H9 (cell line): Measurements from ENCODE around the gene GBP4. TPM values are rescaled to one million over a fixed set of nuclear protein-coding genes. Genes with fewer than 3 reads are reported as not detected.

Experiments
- DNase-seq: peaks from one replicate; pipeline ENCODE4 v3.0.0-alpha.2; 2017
- H2AFZ ChIP-seq: one replicate; pipeline ENCODE4 v1.6.1; 2013; ENCODE audit warnings: mild to moderate bottlenecking, low read length, control low read depth, moderate library complexity
- H2AK5ac ChIP-seq: 2 replicates; pipeline ENCODE4 v1.6.1; 2013; ENCODE audit warnings: low read length, control low read depth, mixed read lengths; ENCODE audit not compliant: insufficient read length
- H2BK120ac ChIP-seq: one replicate; pipeline ENCODE4 v1.6.1; 2013; ENCODE audit warnings: low read depth, mild to moderate bottlenecking, low read length, control low read depth, inconsistent platforms; ENCODE audit not compliant: poor library complexity, severe bottlenecking
- H2BK12ac ChIP-seq: 2 replicates; pipeline ENCODE4 v1.6.1; 2013; ENCODE audit warnings: low read length, control low read depth, mixed read lengths, low read depth; ENCODE audit not compliant: insufficient read length
- H2BK15ac ChIP-seq: 2 replicates; pipeline ENCODE4 v1.6.1; 2013; ENCODE audit warnings: low read depth, low read length, control low read depth
- H2BK20ac ChIP-seq: one replicate; pipeline ENCODE4 v1.6.1; 2013; ENCODE audit warnings: low read depth, mild to moderate bottlenecking, low read length, control low read depth, inconsistent platforms; ENCODE audit not compliant: poor library complexity, severe bottlenecking
- H2BK5ac ChIP-seq: 2 replicates; pipeline ENCODE4 v1.6.1; 2013; ENCODE audit warnings: low read length, control low read depth, mixed read lengths; ENCODE audit not compliant: insufficient read length
- H3K14ac ChIP-seq: 2 replicates; pipeline ENCODE4 v1.6.1; 2013; ENCODE audit warnings: low read length, control low read depth; ENCODE audit not compliant: insufficient read depth
- H3K18ac ChIP-seq: 2 replicates; pipeline ENCODE4 v1.6.1; 2013; ENCODE audit warnings: low read depth, mild to moderate bottlenecking, mixed read lengths, low read length, control low read depth; ENCODE audit not compliant: insufficient read length
- H3K23ac ChIP-seq: 2 replicates; pipeline ENCODE4 v1.6.1; 2013; ENCODE audit warnings: low read length, control low read depth, mixed read lengths, low read depth; ENCODE audit not compliant: insufficient read length
- H3K23me2 ChIP-seq: 2 replicates; pipeline ENCODE4 v1.6.1; 2013; ENCODE audit warnings: low read depth, mild to moderate bottlenecking, mixed read lengths, low read length, control low read depth; ENCODE audit not compliant: insufficient read length, poor library complexity, severe bottlenecking
- H3K27ac ChIP-seq: 2 replicates; pipeline ENCODE4 v1.5.1; 2013; ENCODE audit warnings: low read length, control low read depth, mixed read lengths, low read depth; ENCODE audit not compliant: insufficient read length
- H3K27me3 ChIP-seq: 2 replicates; pipeline ENCODE4 v1.6.1; 2013; ENCODE audit warnings: low read length, control low read depth, inconsistent platforms; ENCODE audit not compliant: insufficient read depth
- H3K4ac ChIP-seq: 2 replicates; pipeline ENCODE4 v1.6.1; 2013; ENCODE audit warnings: low read depth, mild to moderate bottlenecking, control low read depth, inconsistent platforms, low read length, moderate library complexity
- H3K4me1 ChIP-seq: 2 replicates; pipeline ENCODE4 v1.6.1; 2013; ENCODE audit warnings: low read length, control low read depth, inconsistent platforms; ENCODE audit not compliant: insufficient read depth
- H3K4me2 ChIP-seq: 2 replicates; pipeline ENCODE4 v1.6.1; 2013; ENCODE audit warnings: low read length, control low read depth, mixed read lengths; ENCODE audit not compliant: insufficient read length, insufficient read depth
- H3K56ac ChIP-seq: 2 replicates; pipeline ENCODE4 v1.6.1; 2013; ENCODE audit warnings: low read depth, mild to moderate bottlenecking, mixed read lengths, low read length, control low read depth; ENCODE audit not compliant: insufficient read length
- H3K79me1 ChIP-seq: 2 replicates; pipeline ENCODE4 v1.6.1; 2013; ENCODE audit warnings: low read depth, mild to moderate bottlenecking, moderate library complexity, low read length, control low read depth, inconsistent platforms; ENCODE audit not compliant: insufficient read depth, poor library complexity, severe bottlenecking
- H3K79me2 ChIP-seq: 2 replicates; pipeline ENCODE4 v1.6.1; 2013; ENCODE audit warnings: low read length, control low read depth, inconsistent platforms; ENCODE audit not compliant: insufficient read depth
- H3K9ac ChIP-seq: 2 replicates; pipeline ENCODE4 v1.6.1; 2013; ENCODE audit warnings: low read length, control low read depth, mixed read lengths; ENCODE audit not compliant: insufficient read length; ENCODE audit errors: extremely low read depth
- H3K9me3 ChIP-seq: one replicate; pipeline ENCODE4 v1.6.1; 2013; ENCODE audit warnings: low read depth, low read length, inconsistent platforms; ENCODE audit not compliant: control insufficient read depth
- H3T11ph ChIP-seq: one replicate; pipeline ENCODE4 v1.6.1; 2013; ENCODE audit warnings: mild to moderate bottlenecking, low read length, control low read depth, inconsistent platforms
- H4K20me1 ChIP-seq: one replicate; pipeline ENCODE4 v1.6.1; 2013; ENCODE audit not compliant: control insufficient read depth, insufficient read length, insufficient read depth
- H4K5ac ChIP-seq: 2 replicates; pipeline ENCODE4 v1.6.1; 2013; ENCODE audit warnings: low read depth, mild to moderate bottlenecking, mixed read lengths, low read length, control low read depth; ENCODE audit not compliant: insufficient read length
- H4K8ac ChIP-seq: replicated peaks from 2 replicates; pipeline ENCODE4 v1.6.1; 2013; ENCODE audit warnings: low read length, control low read depth, mixed read lengths, low read depth; ENCODE audit not compliant: insufficient read length
- H4K91ac ChIP-seq: 2 replicates; pipeline ENCODE4 v1.6.1; 2013; ENCODE audit warnings: low read depth, mild to moderate bottlenecking, moderate library complexity, mixed read lengths, low read length, control low read depth; ENCODE audit not compliant: insufficient read length
- H3K27ac Mint-ChIP-seq, 3 experiments: 2 replicates in 2 of 3; 3 replicates in 1 of 3; pipeline ENCODE4 v1.8.0; 2020 to 2021; ENCODE audit warnings: mixed read lengths in 3 of 3, mild to moderate bottlenecking in 1 of 3, moderate library complexity in 1 of 3
- H3K27me3 Mint-ChIP-seq: 2 replicates; pipeline ENCODE4 v1.8.0; 2021; ENCODE audit warnings: low read depth, mild to moderate bottlenecking, moderate library complexity, mixed read lengths
- H3K36me3 Mint-ChIP-seq, 3 experiments: 2 replicates in 2 of 3; 3 replicates in 1 of 3; pipeline ENCODE4 v1.8.0; 2020 to 2021; ENCODE audit warnings: low read depth in 3 of 3, mixed read lengths in 3 of 3; ENCODE audit not compliant: insufficient read depth in 1 of 3
- H3K4me1 Mint-ChIP-seq, 2 experiments: 2 replicates each; pipeline ENCODE4 v1.8.0; 2020; ENCODE audit warnings: mixed read lengths in 2 of 2
- H3K4me3 Mint-ChIP-seq, 2 experiments: 2 replicates in 1 of 2; 3 replicates in 1 of 2; pipeline ENCODE4 v1.8.0; 2020 to 2021; ENCODE audit warnings: mild to moderate bottlenecking in 2 of 2, mixed read lengths in 2 of 2, moderate library complexity in 1 of 2
- H3K9me3 Mint-ChIP-seq, 2 experiments: 2 replicates in 1 of 2; 3 replicates in 1 of 2; pipeline ENCODE4 v1.8.0; 2020; ENCODE audit warnings: mild to moderate bottlenecking in 2 of 2, mixed read lengths in 2 of 2, moderate library complexity in 1 of 2
- CTCF ChIP-seq: fragments of 200-600 bp; sonication (generic); conservative IDR thresholded peaks from 3 replicates; pipeline ENCODE4 v1.8.0; 2021; ENCODE audit warnings: antibody characterized with exemption, mild to moderate bottlenecking
- WGBS: extraction: QIAGEN DNeasy Blood & Tissue Kit; methylation state at CpG from one replicate; pipeline ENCODE4 v1.1.7; 2013; ENCODE audit warnings: missing lambda C conversion rate, low lambda C conversion rate, mixed read lengths; ENCODE audit not compliant: insufficient read length; ENCODE audit errors: extremely low coverage; 5-methylcytosine and 5-hydroxymethylcytosine counted together
- total RNA-seq: library from RNA; stranded (reverse); gene quantifications from 2 replicates; pipeline ENCODE4 v1.2.1, GENCODE V29; 2021

GBP4 gene
- total RNA-seq, 1 experiment from 2014 or later, result not detected

GRCh38 chr1:89200663-89201062, 1.9 kb upstream of the GBP4 start:
- H3K4me3 Mint-ChIP-seq, result no peak overlapping the region
- Histone ChIP-seq H2BK120ac (no peak overlapping the region), H3K79me1 (no peaks in the 10 kb centered on the region), H3T11ph (no peak overlapping the region), H3K4me1 (no peaks in the 10 kb centered on the region), H3K27ac (no peak overlapping the region), H3K23me2 (no peaks in the 10 kb centered on the region), H3K9ac (no peak overlapping the region), H2BK5ac (no peak overlapping the region), H3K27me3 (no peaks in the 10 kb centered on the region), H2BK20ac (no peak overlapping the region), H3K56ac (no peak overlapping the region), H3K4ac (no peak overlapping the region), H3K23ac (no peak overlapping the region), H2AK5ac (no peak overlapping the region), H3K9me3 (peaks cover 7% of the 10 kb centered on the region), H4K5ac (no peak overlapping the region), H3K4me2 (no peak overlapping the region), H2AFZ (no peak overlapping the region), H2BK12ac (no peak overlapping the region), H3K14ac (no peak overlapping the region), H4K8ac (no peak overlapping the region), H4K91ac (no peak overlapping the region), H3K18ac (no peak overlapping the region), H4K20me1 (no peaks in the 10 kb centered on the region), H2BK15ac (no peak overlapping the region), H3K79me2 (no peaks in the 10 kb centered on the region)
- H3K36me3 Mint-ChIP-seq, result peaks cover 0 to 9% (median 8%) of the 10 kb centered on the region in 3 experiments; a peak in 5 of 7 replicates
- TF ChIP-seq CTCF, result no peak
- peaks cover 13 to 19% of the 10 kb centered on the region in 2 experiments for H3K9me3 Mint-ChIP-seq
- no peak for DNase-seq
- H3K27me3 Mint-ChIP-seq, result no peaks in the 10 kb centered on the region
- WGBS, result no CpG with 5 or more reads among the region's 2 CpGs
- H3K27ac Mint-ChIP-seq, result no peak overlapping the region
- peaks cover 4 to 9% of the 10 kb centered on the region in 2 experiments; a peak in 1 of 4 replicates for H3K4me1 Mint-ChIP-seq
